ENCODE measurements around the gene ATP10B.

DNA sequence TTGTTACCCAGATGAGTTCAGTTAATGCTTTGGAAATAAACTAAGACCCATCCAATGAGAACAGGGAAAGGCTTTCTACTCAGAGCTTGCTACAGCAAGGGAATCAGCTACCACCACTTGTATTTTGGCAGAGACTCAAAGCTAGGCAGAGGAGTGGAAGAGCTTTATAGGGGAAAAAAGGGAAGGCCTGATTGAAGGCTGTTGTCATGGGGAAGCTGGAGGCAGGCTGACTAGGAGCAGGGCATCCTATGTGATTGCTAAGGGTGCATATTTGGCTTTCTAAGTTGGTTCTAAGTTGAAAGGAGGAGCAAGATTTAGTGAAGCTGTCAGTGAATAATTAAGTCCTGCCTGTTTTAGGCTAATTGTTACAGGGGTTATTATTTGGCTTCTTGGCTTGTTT, 314.9 kb downstream of the ATP10B start:
- TF ChIP-seq POLR2A (IDR thresholded peaks at IDR 0.05) (no peak), POLR2AphosphoS5 (IDR thresholded peaks at IDR 0.05; ENCODE audit: insufficient read depth in 1 of 2, low read depth in 1 of 2) (no peak)
- TF ChIP-seq, protein P1, sequence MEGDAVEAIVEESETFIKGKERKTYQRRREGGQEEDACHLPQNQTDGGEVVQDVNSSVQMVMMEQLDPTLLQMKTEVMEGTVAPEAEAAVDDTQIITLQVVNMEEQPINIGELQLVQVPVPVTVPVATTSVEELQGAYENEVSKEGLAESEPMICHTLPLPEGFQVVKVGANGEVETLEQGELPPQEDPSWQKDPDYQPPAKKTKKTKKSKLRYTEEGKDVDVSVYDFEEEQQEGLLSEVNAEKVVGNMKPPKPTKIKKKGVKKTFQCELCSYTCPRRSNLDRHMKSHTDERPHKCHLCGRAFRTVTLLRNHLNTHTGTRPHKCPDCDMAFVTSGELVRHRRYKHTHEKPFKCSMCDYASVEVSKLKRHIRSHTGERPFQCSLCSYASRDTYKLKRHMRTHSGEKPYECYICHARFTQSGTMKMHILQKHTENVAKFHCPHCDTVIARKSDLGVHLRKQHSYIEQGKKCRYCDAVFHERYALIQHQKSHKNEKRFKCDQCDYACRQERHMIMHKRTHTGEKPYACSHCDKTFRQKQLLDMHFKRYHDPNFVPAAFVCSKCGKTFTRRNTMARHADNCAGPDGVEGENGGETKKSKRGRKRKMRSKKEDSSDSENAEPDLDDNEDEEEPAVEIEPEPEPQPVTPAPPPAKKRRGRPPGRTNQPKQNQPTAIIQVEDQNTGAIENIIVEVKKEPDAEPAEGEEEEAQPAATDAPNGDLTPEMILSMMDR (IDR thresholded peaks at IDR 0.05), result no peak

Data from vagina (tissue), 2 donors.